ENCODE data around the gene TMBIM4.
A peak's percentile ranks its signal among the peaks of the same experiment; 100 is the strongest.

Gene TMBIM4

DNA sequence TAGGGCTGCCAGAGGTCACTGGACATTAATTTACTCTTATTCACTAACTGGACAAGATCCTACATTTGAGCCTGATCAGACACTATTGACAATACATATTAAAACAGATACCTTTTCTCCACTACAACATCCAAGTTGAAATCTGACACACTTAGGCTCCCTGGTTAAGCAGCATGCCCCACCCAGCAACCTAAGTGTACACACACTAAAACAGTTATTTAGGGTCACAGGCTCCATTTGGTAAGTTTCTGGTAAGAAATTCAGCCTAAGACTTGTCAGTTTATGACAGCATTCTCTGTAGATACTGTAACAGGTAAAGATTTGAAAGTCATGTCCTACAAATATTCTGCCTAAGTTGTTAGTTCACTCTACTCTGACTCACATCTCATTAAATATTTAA lies 27.0 kb downstream of the TMBIM4 start:
- CTCF ChIA-PET = interaction anchor here (0.9 kb wide), 1 partner anchor 93 kb away, joined by 3 read pairs; no protein-coding TSS in a partner anchor

GRCh38 chr12:66141299-66141698 lies 28.5 kb downstream of the TMBIM4 start:
- peaks cover 9 to 36% of the 10 kb centered on the region in 2 experiments; a peak in 2 of 3 replicates for H3K36me3 ChIP-seq (ENCODE audit: control insufficient read depth in 2 of 2, insufficient read depth in 1 of 2, low read length in 2 of 2)
- TF ChIP-seq ZNF701 (tag by site-specific recombination; IDR thresholded peaks at IDR 0.05) = no peak
- TF ChIP-seq SETDB1 (IDR thresholded peaks at IDR 0.05; ENCODE audit: insufficient read length, low read length) = peak; percentile 71
- POLR2A ChIA-PET = no interaction called here

More for the DNA sequence above, 27.0 kb downstream of the TMBIM4 start:
- peaks cover under 1 to 26% of the 10 kb centered on the region in 2 experiments; a peak in 2 of 3 replicates for H3K36me3 ChIP-seq (ENCODE audit: control insufficient read depth in 2 of 2, insufficient read depth in 1 of 2, low read length in 2 of 2)
- no peaks in the 10 kb centered on the region for H3K4me1 ChIP-seq (ENCODE audit: control insufficient read depth, insufficient read depth, low read length)
- no peak for TF ChIP-seq ZNF140 (tag by site-specific recombination; IDR thresholded peaks at IDR 0.05)
- no peak for TF ChIP-seq ZNF184 (tag by site-specific recombination; IDR thresholded peaks at IDR 0.05)
- no peak for TF ChIP-seq ZNF23 (tag by site-specific recombination; IDR thresholded peaks at IDR 0.05; ENCODE audit: borderline replicate concordance)
- TF ChIP-seq ZNF707 (tag by site-specific recombination; IDR thresholded peaks at IDR 0.05) = no peak
- no peak for TF ChIP-seq ZNF2 (tag by site-specific recombination; IDR thresholded peaks at IDR 0.05)
- no peak for TF ChIP-seq ZNF843 (tag by site-specific recombination; IDR thresholded peaks at IDR 0.05)
- TF ChIP-seq ELK4 (IDR thresholded peaks at IDR 0.05; ENCODE audit: borderline replicate concordance, low read depth, low read length) = no peak
- no peak for TF ChIP-seq ZBTB20 (tag by site-specific recombination; IDR thresholded peaks at IDR 0.05)
- TF ChIP-seq AEBP2 (tag by site-specific recombination; IDR thresholded peaks at IDR 0.05; ENCODE audit: borderline replicate concordance) = no peak
- TF ChIP-seq ZNF324 (tag by site-specific recombination; IDR thresholded peaks at IDR 0.05) = no peak
- no peak for TF ChIP-seq KLF1 (tag by site-specific recombination; IDR thresholded peaks at IDR 0.05)
- TF ChIP-seq GLIS2 (tag by site-specific recombination; IDR thresholded peaks at IDR 0.05) = no peak
- TF ChIP-seq ZFP69B (tag by site-specific recombination; IDR thresholded peaks at IDR 0.05) = no peak
- no peak overlapping the region for H3K4me3 ChIP-seq (ENCODE audit: low read depth, low read length)
- H3K9me3 ChIP-seq (ENCODE audit: control insufficient read depth, insufficient read depth, low read depth, low read length) = no peaks in the 10 kb centered on the region
- no peak overlapping the region for H3K27ac ChIP-seq (ENCODE audit: extremely low read depth, low read depth, low read length)
- POLR2A ChIA-PET = no interaction called here

DNA sequence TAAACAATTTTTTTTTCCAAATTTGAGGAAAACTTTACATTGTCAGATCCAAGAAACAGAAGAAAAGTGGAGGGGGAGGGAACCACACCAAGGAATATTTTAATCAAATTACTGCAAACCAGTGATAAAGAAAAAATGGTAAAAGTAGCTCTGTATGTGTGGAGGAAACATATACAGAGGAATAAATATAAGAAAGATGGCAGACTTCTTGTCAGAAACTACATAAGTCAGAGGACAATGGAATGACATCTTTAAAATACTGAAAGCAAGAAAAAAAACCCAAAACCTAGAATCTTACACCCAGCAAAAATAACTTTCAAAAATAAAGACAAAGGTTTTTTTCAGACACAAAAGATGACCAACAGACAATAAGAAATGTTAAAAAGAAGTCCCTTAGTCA lies 29.1 kb downstream of the TMBIM4 start:
- H3K4me1 ChIP-seq (ENCODE audit: control insufficient read depth, insufficient read depth, low read length) = no peaks in the 10 kb centered on the region
- no peak overlapping the region for H3K27ac ChIP-seq (ENCODE audit: extremely low read depth, low read depth, low read length)
- no peaks in the 10 kb centered on the region for H3K9me3 ChIP-seq (ENCODE audit: control insufficient read depth, insufficient read depth, low read depth, low read length)
- no peak overlapping the region for H3K4me3 ChIP-seq (ENCODE audit: low read depth, low read length)
- POLR2A ChIA-PET = no interaction called here
- H3K36me3 ChIP-seq (ENCODE audit: control insufficient read depth in 2 of 2, insufficient read depth in 1 of 2, low read length in 2 of 2) = peaks cover 9 to 40% of the 10 kb centered on the region in 2 experiments; a peak in 2 of 3 replicates
- CTCF ChIA-PET = no interaction called here
- TF ChIP-seq ZNF510 (tag by site-specific recombination; IDR thresholded peaks at IDR 0.05; ENCODE audit: insufficient replicate concordance) = peak; percentile 5
- no peak for TF ChIP-seq ZNF398 (tag by site-specific recombination; IDR thresholded peaks at IDR 0.05)
- TF ChIP-seq ZNF350 (tag by site-specific recombination; IDR thresholded peaks at IDR 0.05) = no peak
- peak; percentile 25; the same call in 1 of the 2 replicates for TF ChIP-seq ZNF549 (tag by site-specific recombination; IDR thresholded peaks at IDR 0.05)
- TF ChIP-seq, protein P1, sequence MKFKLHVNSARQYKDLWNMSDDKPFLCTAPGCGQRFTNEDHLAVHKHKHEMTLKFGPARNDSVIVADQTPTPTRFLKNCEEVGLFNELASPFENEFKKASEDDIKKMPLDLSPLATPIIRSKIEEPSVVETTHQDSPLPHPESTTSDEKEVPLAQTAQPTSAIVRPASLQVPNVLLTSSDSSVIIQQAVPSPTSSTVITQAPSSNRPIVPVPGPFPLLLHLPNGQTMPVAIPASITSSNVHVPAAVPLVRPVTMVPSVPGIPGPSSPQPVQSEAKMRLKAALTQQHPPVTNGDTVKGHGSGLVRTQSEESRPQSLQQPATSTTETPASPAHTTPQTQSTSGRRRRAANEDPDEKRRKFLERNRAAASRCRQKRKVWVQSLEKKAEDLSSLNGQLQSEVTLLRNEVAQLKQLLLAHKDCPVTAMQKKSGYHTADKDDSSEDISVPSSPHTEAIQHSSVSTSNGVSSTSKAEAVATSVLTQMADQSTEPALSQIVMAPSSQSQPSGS (tag by site-specific recombination; IDR thresholded peaks at IDR 0.05; ENCODE audit: low read depth) = no peak
- TF ChIP-seq ZNF529 (tag by site-specific recombination; IDR thresholded peaks at IDR 0.05; ENCODE audit: insufficient replicate concordance) = peak; percentile 8
- no peak for TF ChIP-seq ZNF416 (tag by site-specific recombination; IDR thresholded peaks at IDR 0.05)

More at GRCh38 chr12:66141299-66141698, 28.5 kb downstream of the TMBIM4 start:
- no peak overlapping the region for H3K27ac ChIP-seq (ENCODE audit: extremely low read depth, low read depth, low read length)
- CTCF ChIA-PET = no interaction called here
- no peaks in the 10 kb centered on the region for H3K4me1 ChIP-seq (ENCODE audit: control insufficient read depth, insufficient read depth, low read length)
- H3K4me3 ChIP-seq (ENCODE audit: low read depth, low read length) = no peak overlapping the region
- no peaks in the 10 kb centered on the region for H3K9me3 ChIP-seq (ENCODE audit: control insufficient read depth, insufficient read depth, low read depth, low read length)
